SK-N-SH (cell line): ENCODE data around the gene CYP2B6.

Experiments
- CHD2 ChIP-seq: fragments of 150-350 bp; IDR thresholded peaks from 2 replicates; pipeline ENCODE4 v1.6.1; 2018; ENCODE audit warnings: low read length; ENCODE audit not compliant: partially characterized antibody
- EP300 ChIP-seq, 2 experiments: IDR thresholded peaks; 2 replicates each; pipeline versions ENCODE4 v1.4.0 to v1.6.1; 2012; ENCODE audit warnings: borderline replicate concordance in 1 of 2, low read depth in 1 of 2, low read length in 1 of 2
- JUND ChIP-seq: IDR thresholded peaks from 2 replicates; pipeline ENCODE4 v1.4.0; 2012
- POLR2AphosphoS5 ChIP-seq: IDR thresholded peaks from 2 replicates; pipeline ENCODE4 v1.6.1; 2012; ENCODE audit warnings: low read depth, low read length
- RAD21 ChIP-seq: IDR thresholded peaks from 2 replicates; pipeline ENCODE4 v1.6.1; 2012; ENCODE audit warnings: mild to moderate bottlenecking, low read length
- RCOR1 ChIP-seq: fragments of 150-350 bp; IDR thresholded peaks from 2 replicates; pipeline ENCODE4 v1.6.1; 2017; ENCODE audit warnings: antibody characterized with exemption, low read length
- TF ChIP-seq, protein P1 (sequence below): fragments of 200-600 bp; sonication (generic); IDR thresholded peaks from 2 replicates; pipeline ENCODE4 v1.6.1; 2017; ENCODE audit warnings: antibody characterized with exemption, mild to moderate bottlenecking, moderate library complexity

DNA sequence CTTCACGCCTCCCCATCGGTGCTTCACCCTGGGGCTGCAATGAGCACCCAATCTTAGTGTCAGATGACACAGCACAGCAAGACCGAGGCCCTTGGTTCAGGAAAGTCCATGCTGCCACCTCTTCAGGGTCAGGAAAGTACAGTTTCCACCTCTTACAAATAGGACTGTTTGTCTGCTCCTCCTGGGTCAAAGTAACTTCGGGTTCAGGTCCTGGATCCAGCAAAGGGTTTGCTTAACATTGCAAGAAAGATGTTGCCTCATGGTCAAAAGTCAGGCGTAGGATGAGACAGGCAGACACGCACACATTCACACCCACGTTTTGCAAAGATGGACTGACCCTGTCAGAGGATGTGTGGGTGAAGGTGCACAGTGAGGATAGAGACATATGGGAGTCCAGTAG is 1.6 kb upstream of the CYP2B6 start:
- TF ChIP-seq POLR2AphosphoS5: no peak
- no peak for TF ChIP-seq RAD21
- no peak for TF ChIP-seq CHD2
- TF ChIP-seq JUND: no peak
- TF ChIP-seq EP300 (IDR thresholded peaks at IDR 0.05; ENCODE audit: borderline replicate concordance in 1 of 2, low read depth in 1 of 2, low read length in 1 of 2): no peak
- TF ChIP-seq, protein P1, sequence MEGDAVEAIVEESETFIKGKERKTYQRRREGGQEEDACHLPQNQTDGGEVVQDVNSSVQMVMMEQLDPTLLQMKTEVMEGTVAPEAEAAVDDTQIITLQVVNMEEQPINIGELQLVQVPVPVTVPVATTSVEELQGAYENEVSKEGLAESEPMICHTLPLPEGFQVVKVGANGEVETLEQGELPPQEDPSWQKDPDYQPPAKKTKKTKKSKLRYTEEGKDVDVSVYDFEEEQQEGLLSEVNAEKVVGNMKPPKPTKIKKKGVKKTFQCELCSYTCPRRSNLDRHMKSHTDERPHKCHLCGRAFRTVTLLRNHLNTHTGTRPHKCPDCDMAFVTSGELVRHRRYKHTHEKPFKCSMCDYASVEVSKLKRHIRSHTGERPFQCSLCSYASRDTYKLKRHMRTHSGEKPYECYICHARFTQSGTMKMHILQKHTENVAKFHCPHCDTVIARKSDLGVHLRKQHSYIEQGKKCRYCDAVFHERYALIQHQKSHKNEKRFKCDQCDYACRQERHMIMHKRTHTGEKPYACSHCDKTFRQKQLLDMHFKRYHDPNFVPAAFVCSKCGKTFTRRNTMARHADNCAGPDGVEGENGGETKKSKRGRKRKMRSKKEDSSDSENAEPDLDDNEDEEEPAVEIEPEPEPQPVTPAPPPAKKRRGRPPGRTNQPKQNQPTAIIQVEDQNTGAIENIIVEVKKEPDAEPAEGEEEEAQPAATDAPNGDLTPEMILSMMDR: no peak
- TF ChIP-seq RCOR1: no peak
